ENCODE results near the gene LMAN1L.

Gene LMAN1L

DNA sequence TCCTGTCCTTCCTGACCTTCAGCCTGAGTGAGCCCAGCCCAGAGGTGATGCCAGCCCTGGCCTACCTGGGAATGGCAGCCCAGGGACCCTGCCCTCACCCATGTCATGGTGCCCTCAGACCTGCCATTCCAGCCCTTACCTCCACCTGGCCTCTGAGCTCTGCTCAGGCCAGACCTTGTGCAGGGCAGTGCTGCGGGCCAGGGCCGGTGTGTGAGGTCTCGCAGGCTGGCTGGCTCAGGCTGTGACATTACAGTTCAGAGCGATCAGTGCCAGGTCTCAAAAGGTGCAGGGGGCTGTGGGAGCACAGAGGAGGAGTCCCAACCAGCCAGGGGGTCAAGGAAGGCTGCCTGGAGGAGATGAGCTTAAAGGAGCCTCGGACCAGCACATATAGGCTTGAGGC, 7.4 kb downstream of the LMAN1L start:
- TF ChIP-seq CTCF (IDR thresholded peaks at IDR 0.05): no peak

DNA sequence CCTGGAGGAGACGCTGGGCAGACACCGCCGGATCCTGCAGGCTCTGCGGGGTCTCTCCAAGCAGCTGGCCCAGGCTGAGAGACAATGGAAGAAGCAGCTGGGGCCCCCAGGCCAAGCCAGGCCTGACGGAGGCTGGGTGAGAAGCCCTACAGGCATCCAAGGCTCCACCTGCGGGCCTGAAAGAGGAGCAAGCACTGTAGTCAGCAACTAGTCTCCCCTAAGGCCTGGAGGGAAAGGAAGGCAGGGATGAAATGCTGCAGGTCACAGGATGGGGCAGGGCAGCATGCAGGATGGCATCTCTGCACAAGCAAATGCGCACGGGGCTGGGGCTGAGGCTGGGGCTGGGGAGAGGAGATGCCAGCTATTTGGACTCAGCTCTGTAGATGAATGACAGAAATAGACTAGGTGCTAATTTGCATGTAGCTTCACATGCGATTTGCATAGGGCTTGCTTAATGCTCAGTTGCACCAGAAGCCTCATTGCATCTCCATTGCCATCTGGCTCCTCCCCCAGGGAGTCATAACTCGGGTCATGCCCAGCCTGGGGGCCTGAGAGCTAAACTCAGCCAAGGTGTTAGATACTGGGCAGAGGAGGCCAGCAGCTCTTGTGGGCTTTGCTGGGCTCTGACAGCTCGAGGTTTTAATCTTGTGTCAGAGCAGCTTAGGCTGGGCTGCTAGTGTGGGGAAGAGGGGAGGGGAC, 8.6 kb downstream of the LMAN1L start:
- no peak for TF ChIP-seq CTCF (IDR thresholded peaks at IDR 0.05)

- TF ChIP-seq CTCF (IDR thresholded peaks at IDR 0.05): no peak
These were observed 9.1 kb downstream of the LMAN1L start for GRCh38 chr15:74821790-74822158.

DNA sequence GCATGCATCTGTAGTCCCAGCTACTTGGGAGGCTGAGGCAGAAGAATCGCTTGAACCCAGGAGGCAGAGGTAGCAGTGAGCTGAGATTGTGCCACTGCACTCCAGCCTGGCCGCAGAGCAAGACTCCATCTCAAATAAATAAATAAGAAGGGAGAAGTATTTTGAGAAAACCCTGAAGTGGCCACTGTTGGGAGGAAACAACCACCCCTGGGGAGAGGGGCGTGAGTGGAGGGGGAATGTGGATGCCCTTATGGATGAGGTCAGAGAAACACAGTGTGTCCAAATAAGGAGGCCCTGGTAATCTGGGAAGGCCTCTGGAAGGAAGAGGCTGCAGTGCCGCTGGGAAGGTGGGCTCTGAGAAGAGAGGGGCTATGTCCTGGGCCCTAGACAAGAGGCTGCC, 9.6 kb downstream of the LMAN1L start:
- TF ChIP-seq CTCF (IDR thresholded peaks at IDR 0.05): no peak

DNA sequence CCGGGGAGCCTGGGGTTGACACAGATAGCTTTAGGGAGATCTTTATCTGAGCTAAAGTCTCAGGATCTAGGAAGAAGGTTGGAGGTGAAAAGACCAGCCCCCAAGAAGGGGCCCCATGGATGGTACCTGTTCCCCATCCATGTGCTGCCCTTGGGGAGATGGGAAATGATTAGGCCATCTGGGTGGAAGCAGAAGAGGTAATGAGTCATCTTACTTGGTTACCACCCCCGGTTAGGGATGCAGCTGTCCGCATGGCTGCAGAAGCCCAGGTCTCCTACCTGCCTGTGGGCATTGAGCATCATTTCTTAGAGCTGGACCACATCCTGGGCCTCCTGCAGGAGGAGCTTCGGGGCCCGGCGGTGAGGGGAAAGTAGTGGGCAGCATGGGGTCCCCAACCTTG, 10.7 kb downstream of the LMAN1L start:
- TF ChIP-seq CTCF (IDR thresholded peaks at IDR 0.05): no peak

DNA sequence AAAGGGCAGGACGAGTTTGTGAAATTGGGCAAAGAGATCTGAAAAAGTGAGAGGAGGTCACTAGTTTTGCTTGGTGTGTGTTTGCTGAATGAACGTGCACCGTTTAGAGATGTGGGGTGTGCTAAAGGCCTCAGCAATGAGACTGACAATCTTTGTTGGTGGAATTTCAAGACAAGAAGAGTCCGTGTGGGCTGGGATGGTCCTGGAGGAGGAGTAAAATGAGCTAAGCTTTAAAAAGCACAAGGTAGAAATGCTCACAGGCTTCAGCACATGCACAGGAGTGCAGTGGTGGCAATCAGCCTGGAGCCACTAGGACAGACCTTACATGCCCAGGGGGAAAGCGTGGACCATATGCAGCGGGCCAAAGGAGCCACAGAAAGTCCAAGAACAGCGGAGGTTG, 12.3 kb downstream of the LMAN1L start:
- no peak for TF ChIP-seq CTCF (IDR thresholded peaks at IDR 0.05)

DNA sequence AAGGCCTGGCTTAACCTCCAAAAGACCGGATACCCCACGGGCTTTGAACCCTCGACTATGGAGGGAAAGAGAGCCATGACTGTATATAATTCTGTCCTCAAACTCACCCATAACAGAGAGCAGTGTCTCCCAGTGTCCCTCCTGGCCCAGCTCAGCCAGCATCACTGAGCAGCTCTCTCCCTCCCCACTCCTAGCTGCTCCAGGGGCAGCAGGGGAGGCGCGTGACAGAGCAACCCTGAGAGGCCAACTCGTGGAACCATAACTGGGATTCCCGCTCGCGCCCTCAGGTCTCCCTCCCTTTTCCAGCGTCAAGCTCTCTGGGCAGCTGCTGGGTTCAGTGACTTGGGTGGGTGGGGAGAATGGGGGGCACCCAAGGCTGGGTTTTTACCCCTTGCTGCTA, 13.2 kb downstream of the LMAN1L start:
- no peak for TF ChIP-seq CTCF (IDR thresholded peaks at IDR 0.05)

- no peak for TF ChIP-seq CTCF (IDR thresholded peaks at IDR 0.05)
These were observed 13.8 kb downstream of the LMAN1L start, which contains the start of gene CPLX3 for GRCh38 chr15:74826364-74826819. TSS of gene CPLX3 (plus strand) at chr15:74826627. CDS start at chr15:74826704, 77 bp downstream.

Data from LNCAP (cell line).